DOHH2 (cell line): Measurements from ENCODE around the gene PICK1.

ENCODE experiments used
- EZH2phosphoT487 ChIP-seq: fragments of 200-600 bp; sonication (generic); IDR thresholded peaks from 2 replicates; pipeline ENCODE4 v1.6.1; 2017; ENCODE audit warnings: borderline replicate concordance, mild to moderate bottlenecking, antibody characterized with exemption, low read length, moderate library complexity, mixed read lengths
- TF ChIP-seq, protein P1 (sequence below): fragments of 200-600 bp; sonication (generic); IDR thresholded peaks from one replicate; pipeline ENCODE4 v1.5.1; 2014; ENCODE audit warnings: antibody characterized with exemption, mild to moderate bottlenecking, low read depth, low read length; ENCODE audit not compliant: poor library complexity, severe bottlenecking

DNA sequence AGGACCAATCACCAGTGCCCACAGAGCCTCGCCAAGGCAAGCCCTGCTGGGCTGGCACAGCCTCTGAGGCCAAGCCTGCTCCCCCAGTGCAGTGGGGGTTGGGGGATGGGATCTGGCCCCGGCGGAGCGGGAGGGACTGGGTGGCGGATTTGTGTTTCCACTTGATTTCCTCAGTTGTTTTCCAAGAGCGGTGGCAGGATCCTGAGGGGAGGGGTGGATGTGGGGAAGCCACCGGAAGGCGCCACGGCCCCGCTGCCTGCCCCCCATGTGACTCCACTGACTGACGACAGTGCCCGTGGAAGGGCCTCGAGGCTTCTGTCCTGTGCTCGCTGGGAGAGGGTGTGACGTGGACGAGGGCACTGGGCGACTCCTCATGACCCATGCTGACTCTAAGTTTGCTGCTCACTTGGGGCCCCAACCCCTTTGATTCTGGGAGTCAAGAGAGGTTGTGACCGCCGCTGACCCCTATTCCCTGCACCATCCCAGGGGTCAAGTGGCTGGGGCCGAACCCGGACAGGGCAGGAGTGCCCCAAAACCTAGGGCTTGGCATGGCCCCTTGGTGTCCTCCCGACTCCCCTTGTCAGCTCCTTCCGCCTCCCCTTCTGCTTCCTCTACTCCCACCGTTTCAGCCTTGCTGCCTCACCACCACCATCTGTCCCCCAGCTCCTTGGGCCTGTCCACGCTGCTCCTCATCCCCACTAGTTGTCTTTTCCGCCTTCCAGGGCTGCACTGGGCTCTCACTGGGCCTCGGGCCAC is 23.5 kb upstream of the PICK1 start:
- TF ChIP-seq, protein P1, sequence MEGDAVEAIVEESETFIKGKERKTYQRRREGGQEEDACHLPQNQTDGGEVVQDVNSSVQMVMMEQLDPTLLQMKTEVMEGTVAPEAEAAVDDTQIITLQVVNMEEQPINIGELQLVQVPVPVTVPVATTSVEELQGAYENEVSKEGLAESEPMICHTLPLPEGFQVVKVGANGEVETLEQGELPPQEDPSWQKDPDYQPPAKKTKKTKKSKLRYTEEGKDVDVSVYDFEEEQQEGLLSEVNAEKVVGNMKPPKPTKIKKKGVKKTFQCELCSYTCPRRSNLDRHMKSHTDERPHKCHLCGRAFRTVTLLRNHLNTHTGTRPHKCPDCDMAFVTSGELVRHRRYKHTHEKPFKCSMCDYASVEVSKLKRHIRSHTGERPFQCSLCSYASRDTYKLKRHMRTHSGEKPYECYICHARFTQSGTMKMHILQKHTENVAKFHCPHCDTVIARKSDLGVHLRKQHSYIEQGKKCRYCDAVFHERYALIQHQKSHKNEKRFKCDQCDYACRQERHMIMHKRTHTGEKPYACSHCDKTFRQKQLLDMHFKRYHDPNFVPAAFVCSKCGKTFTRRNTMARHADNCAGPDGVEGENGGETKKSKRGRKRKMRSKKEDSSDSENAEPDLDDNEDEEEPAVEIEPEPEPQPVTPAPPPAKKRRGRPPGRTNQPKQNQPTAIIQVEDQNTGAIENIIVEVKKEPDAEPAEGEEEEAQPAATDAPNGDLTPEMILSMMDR = no peak
- TF ChIP-seq EZH2phosphoT487 = no peak
